ENCODE measurements around the gene LCNL1.

Gene LCNL1

GRCh38 chr9:136960212-136960937 lies 22.4 kb upstream of the LCNL1 start:
- DNase-seq = no peak

GRCh38 chr9:136960938-136961275 lies 21.9 kb upstream of the LCNL1 start:
- DNase-seq = no peak

- no peak for DNase-seq
Measured at GRCh38 chr9:136961279-136962065, 21.3 kb upstream of the LCNL1 start.

GRCh38 chr9:136962163-136962562 lies 20.6 kb upstream of the LCNL1 start:
- DNase-seq = no peak

GRCh38 chr9:136962701-136963248 lies 20.0 kb upstream of the LCNL1 start:
- DNase-seq = no peak

- no peak for DNase-seq
Measured at GRCh38 chr9:136963341-136963740, 19.5 kb upstream of the LCNL1 start.

- DNase-seq = no peak
Measured at GRCh38 chr9:136963751-136964150, 19.0 kb upstream of the LCNL1 start.

- no peak for DNase-seq
Measured at GRCh38 chr9:136964171-136964689, 18.6 kb upstream of the LCNL1 start.

- no peak for DNase-seq
Measured at GRCh38 chr9:136964833-136965422, 17.9 kb upstream of the LCNL1 start.

GRCh38 chr9:136965771-136966484 lies 16.9 kb upstream of the LCNL1 start:
- DNase-seq = no peak

GRCh38 chr9:136968333-136969127 lies 14.3 kb upstream of the LCNL1 start:
- DNase-seq = no peak

GRCh38 chr9:136969150-136969549 lies 13.6 kb upstream of the LCNL1 start:
- DNase-seq = no peak

- no peak for DNase-seq
Measured at GRCh38 chr9:136969774-136970173, 13.0 kb upstream of the LCNL1 start.

GRCh38 chr9:136970361-136970760 lies 12.4 kb upstream of the LCNL1 start:
- no peak for DNase-seq

- DNase-seq = no peak
Measured at GRCh38 chr9:136971746-136972145, 11.0 kb upstream of the LCNL1 start.

GRCh38 chr9:136972335-136972734 lies 10.5 kb upstream of the LCNL1 start:
- DNase-seq = no peak

- DNase-seq = no peak
Measured at GRCh38 chr9:136972743-136973142, 10.1 kb upstream of the LCNL1 start.

GRCh38 chr9:136973618-136974617 lies 8.9 kb upstream of the LCNL1 start:
- no peak for DNase-seq

- no peak for DNase-seq
Measured at GRCh38 chr9:136974817-136975535, 7.8 kb upstream of the LCNL1 start.

GRCh38 chr9:136975644-136976043 lies 7.1 kb upstream of the LCNL1 start:
- DNase-seq = no peak
